Aorta (tissue), 5 donors: ENCODE measurements around the gene ZNF654. TPM values are rescaled to one million over a fixed set of nuclear protein-coding genes. Genes with fewer than 3 reads are reported as not detected.
"Not testable (repeated sequence)": the region's sequence is repeated elsewhere in the genome, so short reads cannot be mapped to it uniquely, and the experiment has no call there.

Experiments
- ATAC-seq: fragments of 200-7000 bp; cut with Tn5 transposase; one replicate; pipeline ENCODE4 v1.9.1; 2022; ENCODE audit warnings: moderate library complexity; ENCODE audit not compliant: low FRiP score
- DNase-seq, 2 donors: peaks; one replicate each; pipeline ENCODE4 v3.0.0-alpha.2; 2020
- H3K27ac ChIP-seq, 2 donors: one replicate each; pipeline ENCODE4 v1.5.1; 2013; ENCODE audit warnings: low read length in 2 of 2, mild to moderate bottlenecking in 2 of 2, moderate library complexity in 2 of 2, control low read depth in 1 of 2, inconsistent platforms in 1 of 2, low read depth in 1 of 2
- H3K27me3 ChIP-seq, 2 donors: one replicate each; pipeline ENCODE4 v1.6.1; 2013; ENCODE audit warnings: control low read depth in 1 of 2, low read length in 1 of 2, mild to moderate bottlenecking in 1 of 2, moderate library complexity in 1 of 2; ENCODE audit not compliant: insufficient read depth in 2 of 2, control insufficient read depth in 1 of 2
- H3K36me3 ChIP-seq, 2 donors: one replicate each; pipeline ENCODE4 v1.6.1; 2013; ENCODE audit warnings: control low read depth in 1 of 2, low read length in 1 of 2, mild to moderate bottlenecking in 1 of 2; ENCODE audit not compliant: insufficient read depth in 2 of 2, control insufficient read depth in 1 of 2
- H3K4me1 ChIP-seq, 2 donors: one replicate each; pipeline ENCODE4 v1.6.1; 2013; ENCODE audit warnings: low read length in 2 of 2, control low read depth in 1 of 2, mild to moderate bottlenecking in 1 of 2, moderate library complexity in 1 of 2; ENCODE audit not compliant: insufficient read depth in 2 of 2, control insufficient read depth in 1 of 2
- H3K4me3 ChIP-seq, 2 donors: one replicate each; pipeline ENCODE4 v1.5.1; 2013; ENCODE audit warnings: low read length in 2 of 2, control low read depth in 1 of 2, mild to moderate bottlenecking in 1 of 2
- H3K9me3 ChIP-seq: one replicate; pipeline ENCODE4 v1.6.1; 2013; ENCODE audit warnings: mild to moderate bottlenecking, low read length; ENCODE audit not compliant: control insufficient read depth
- WGBS, 2 donors: extraction: QIAGEN DNeasy Blood & Tissue Kit; methylation state at CpG; one replicate each; pipeline ENCODE4 v1.1.7; 2013; 5-methylcytosine and 5-hydroxymethylcytosine counted together
- intact Hi-C, 2 donors: fragments of 100-400 bp; cut with DNase I; formaldehyde crosslinking; loops; one replicate each; pipeline versions ENCODE4 v1.14.2 to v1.15.0; 2022
- polyA plus RNA-seq, 2 donors: library from polyadenylated mRNA; stranded (reverse); fragments of 200-250 nt; gene quantifications; one replicate each; pipeline ENCODE4 v1.2.3, GENCODE V29; 2013
- total RNA-seq, 2 donors: library from RNA; stranded (reverse); fragmentation: NEBNext Ultra II Directional; extraction: Animal tissue kit (Norgen Biotek cat#: 25700); gene quantifications; one replicate each; pipeline ENCODE4 v1.2.1, GENCODE V29; 2021
- donor health status: healthy with polysubstance abuse.
- donor health status: Bipolar disorder and iron deficiency.
- donor health status: DM: no; HTN: no; CAD: no.
- donor health status: DM: no; HTN: no; CAD: no.
- donor health status: DM: yes; HTN: yes; CAD: no.

ZNF654 gene
- total and polyA plus RNA-seq, 4 donors = 3.0 to 28.3 (median 11.4) TPM

DNA sequence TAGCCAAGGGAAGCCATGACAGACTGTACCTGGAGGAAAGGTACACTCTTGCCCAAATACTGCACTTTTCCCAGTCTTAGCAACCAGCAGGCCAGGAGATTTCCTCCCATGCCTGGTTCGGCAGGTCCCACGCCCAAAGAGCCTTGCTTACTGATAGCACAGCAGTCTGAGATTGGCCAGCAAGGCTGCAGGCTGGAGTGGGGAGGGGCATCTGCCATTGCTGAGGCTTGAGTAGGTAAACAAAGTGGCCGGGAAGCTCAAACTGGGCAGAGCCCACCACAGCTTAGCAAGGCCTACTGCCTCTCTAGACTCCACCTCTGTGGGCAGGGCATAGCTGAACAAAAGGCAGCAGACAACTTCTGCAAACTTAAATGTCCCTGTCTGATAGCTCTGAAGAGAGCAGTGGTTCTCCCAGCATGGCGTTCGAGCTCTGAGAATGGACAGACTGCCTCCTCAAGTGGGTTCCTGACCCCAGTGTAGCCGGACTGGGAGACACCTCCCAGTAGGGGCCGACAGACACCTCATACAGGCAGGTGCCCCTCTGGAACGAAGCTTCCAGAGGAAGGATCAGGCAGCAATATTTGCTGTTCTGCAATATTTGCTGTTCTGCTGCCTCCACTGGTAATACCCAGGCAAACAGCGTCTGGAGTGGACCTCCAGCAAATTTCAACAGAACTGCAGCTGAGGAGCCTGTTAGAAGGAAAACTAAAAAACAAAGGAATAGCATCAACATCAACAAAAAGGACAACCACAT lies 123.3 kb downstream of the ZNF654 start:
- H3K36me3 ChIP-seq, DNase-seq, H3K9me3 ChIP-seq, H3K4me1 ChIP-seq, H3K27me3 ChIP-seq, intact Hi-C loops, ATAC-seq, H3K27ac ChIP-seq, H3K4me3 ChIP-seq: not testable (repeated sequence)
- WGBS, 2 donors = 79 to 83% methylated on average over 9 of the region's 9 CpGs

DNA sequence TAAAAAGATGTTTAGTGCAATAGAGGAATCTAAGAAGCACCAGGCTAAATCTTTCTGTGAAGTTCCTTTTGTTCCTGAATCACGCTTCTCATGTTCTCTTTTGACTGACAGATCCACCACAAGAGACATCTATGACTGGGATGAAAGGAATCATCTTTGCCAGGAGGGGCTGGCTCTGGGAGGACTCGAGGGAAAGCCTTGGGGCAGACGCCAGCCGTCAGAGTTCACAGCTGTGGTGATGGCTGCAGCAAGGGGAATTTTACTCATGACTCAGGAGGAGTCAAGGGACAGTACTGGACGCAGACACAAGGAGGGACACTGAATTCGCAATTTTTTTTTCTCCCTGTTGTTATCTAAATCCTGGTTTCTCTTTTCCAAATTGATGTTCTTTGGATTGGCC lies 129.4 kb downstream of the ZNF654 start:
- Histone ChIP-seq H3K27ac (no peak overlapping the region), H3K4me1 (no peaks in the 10 kb centered on the region), H3K27me3 (no peaks in the 10 kb centered on the region), H3K4me3 (no peak overlapping the region), H3K9me3 (no peaks in the 10 kb centered on the region), H3K36me3 (no peaks in the 10 kb centered on the region)
- ATAC-seq (no peak), DNase-seq (no peak)
- intact Hi-C loops = no loop called here
- WGBS, 2 donors = 67 to 77% methylated on average over 6 of the region's 6 CpGs

DNA sequence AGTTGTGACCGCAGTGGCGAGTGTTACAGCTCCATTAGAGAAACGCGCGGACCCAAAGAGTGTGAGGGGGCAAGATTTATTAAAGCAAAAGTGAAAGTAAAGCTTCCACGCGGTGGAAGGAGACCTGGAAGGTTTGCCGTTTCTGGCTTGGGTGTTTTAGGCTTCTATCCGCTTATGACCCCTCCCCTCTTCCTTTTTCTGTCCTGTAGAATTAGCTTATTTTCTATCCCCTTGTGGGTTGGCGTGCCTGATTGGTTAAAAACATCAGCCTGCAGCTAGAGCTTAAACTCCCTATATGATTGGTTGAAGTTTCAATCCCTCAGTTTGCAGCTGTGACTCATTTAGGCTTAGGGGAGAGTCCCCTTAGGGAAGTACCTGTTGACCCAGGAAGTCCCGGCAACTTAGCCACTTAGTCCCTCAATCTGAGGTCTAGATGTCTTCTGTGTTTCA lies 130.3 kb downstream of the ZNF654 start:
- H3K9me3 ChIP-seq = no peaks in the 10 kb centered on the region
- H3K27ac ChIP-seq = no peak overlapping the region
- DNase-seq (no peak), ATAC-seq (no peak)
- WGBS, 2 donors = 90 to 91% methylated on average over 11 of the region's 11 CpGs
- no peak overlapping the region for H3K4me3 ChIP-seq
- no peaks in the 10 kb centered on the region for H3K27me3 ChIP-seq
- no peaks in the 10 kb centered on the region for H3K4me1 ChIP-seq
- intact Hi-C loops = no loop called here
- H3K36me3 ChIP-seq = no peaks in the 10 kb centered on the region

DNA sequence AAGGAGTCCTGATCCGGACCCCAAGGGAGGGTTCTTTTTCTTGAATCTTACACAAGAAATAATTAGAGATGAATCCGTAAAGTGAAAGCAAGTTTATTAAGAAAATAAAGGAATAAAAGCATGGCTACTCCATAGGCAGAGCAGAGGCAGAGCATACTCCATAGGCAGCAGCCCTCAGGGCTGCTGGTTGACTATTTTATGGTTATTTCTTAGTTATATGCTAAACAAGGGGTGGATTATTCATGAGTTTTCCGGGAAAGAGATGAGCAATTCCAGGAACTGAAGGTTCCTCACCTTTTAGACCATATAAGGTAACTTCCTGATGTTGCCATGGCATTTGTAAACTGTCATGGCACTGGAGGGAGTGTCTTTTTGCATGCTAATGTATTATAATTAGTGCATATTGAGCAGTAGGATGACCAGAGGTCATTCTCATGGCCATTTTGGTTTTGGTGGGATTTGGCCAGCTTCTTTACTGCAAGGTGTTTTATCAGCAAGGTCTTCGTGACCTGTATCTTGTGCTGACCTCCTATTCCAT lies 132.9 kb downstream of the ZNF654 start:
- DNase-seq (no peak), ATAC-seq (no peak)
- H3K9me3 ChIP-seq = no peaks in the 10 kb centered on the region
- no peak overlapping the region for H3K4me3 ChIP-seq
- no peak overlapping the region for H3K27ac ChIP-seq
- no peaks in the 10 kb centered on the region for H3K36me3 ChIP-seq
- H3K4me1 ChIP-seq = no peaks in the 10 kb centered on the region
- WGBS, 2 donors = 78 to 81% methylated on average over 4 of the region's 4 CpGs
- intact Hi-C loops = no loop called here
- no peaks in the 10 kb centered on the region for H3K27me3 ChIP-seq

DNA sequence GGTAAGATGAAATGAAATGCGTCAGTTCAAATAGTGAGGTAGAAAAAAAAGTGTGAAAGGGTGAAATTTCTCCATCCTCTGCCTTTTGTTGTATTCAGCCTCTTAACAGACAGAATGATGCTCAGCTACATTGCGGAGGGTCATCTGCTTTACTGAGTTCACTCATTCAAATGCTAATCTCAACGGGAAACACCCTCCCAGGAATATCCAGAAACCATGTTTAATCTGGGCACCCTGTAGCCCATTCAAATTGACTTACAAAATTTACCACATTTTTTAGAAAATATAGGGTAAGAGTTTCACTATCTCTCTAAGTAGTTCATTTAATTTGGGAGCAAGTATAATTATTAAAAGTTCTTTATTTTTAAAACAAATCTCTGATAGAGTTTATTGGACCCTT lies 133.6 kb downstream of the ZNF654 start:
- Histone ChIP-seq H3K27me3 (no peaks in the 10 kb centered on the region), H3K4me1 (no peaks in the 10 kb centered on the region), H3K27ac (no peak overlapping the region), H3K36me3 (no peaks in the 10 kb centered on the region), H3K4me3 (no peak overlapping the region), H3K9me3 (no peaks in the 10 kb centered on the region)
- ATAC-seq (no peak), DNase-seq (no peak)
- intact Hi-C loops = no loop called here
- WGBS, 2 donors = 64 to 75% methylated on average over 3 of the region's 3 CpGs

Other genes with a start within 250 kb of the ZNF654 start
- 10 to 100 TPM; 65.8 to 73.6 TPM for gene CGGBP1, start 250 bp upstream of the ZNF654 start, total RNA-seq
- gene CGGBP1, start 250 bp upstream of the ZNF654 start, polyA plus RNA-seq = 10 to 100 TPM; 41.3 to 53.2 TPM
- 10 to 100 TPM; 22.4 to 23.6 TPM for gene C3orf38, start 90.7 kb downstream of the ZNF654 start, total RNA-seq
- gene C3orf38, start 90.7 kb downstream of the ZNF654 start, polyA plus RNA-seq = 10 to 100 TPM; 10.3 to 12.8 TPM